SK-N-MC (cell line): ENCODE data around the gene TMEM255B.

ENCODE experiments used
- FOXP2 ChIP-seq: optimal IDR thresholded peaks from 2 replicates; pipeline ENCODE3; 2011; ENCODE audit warnings: mild to moderate bottlenecking, moderate library complexity; ENCODE audit not compliant: insufficient read depth; ENCODE audit errors: extremely low read length, control extremely low read depth
- POLR2AphosphoS5 ChIP-seq: IDR thresholded peaks from 2 replicates; pipeline ENCODE4 v1.6.1; 2012; ENCODE audit warnings: mild to moderate bottlenecking, low read depth, low read length, borderline replicate concordance

- TF ChIP-seq POLR2AphosphoS5, result no peak
- TF ChIP-seq FOXP2, result no peak
These were observed 97.1 kb downstream of the TMEM255B start for GRCh38 chr13:113855931-113856715.
